ENCODE measurements around the gene CBLB.

The CBLB gene

GRCh38 chr3:105691633-105692032 is 177.2 kb downstream of the CBLB start:
- no peak for DNase-seq (ENCODE audit: low read depth in 2 of 2)

- DNase-seq (ENCODE audit: low read depth in 2 of 2): no peak
Observed at GRCh38 chr3:105691053-105691452, 177.8 kb downstream of the CBLB start.

GRCh38 chr3:105688821-105689220 is 180.0 kb downstream of the CBLB start:
- no peak for DNase-seq (ENCODE audit: low read depth in 2 of 2)

- no peak for DNase-seq (ENCODE audit: low read depth in 2 of 2)
Observed at GRCh38 chr3:105686278-105686897, 182.4 kb downstream of the CBLB start.

- DNase-seq (ENCODE audit: low read depth in 2 of 2): no peak
Observed at GRCh38 chr3:105679951-105680350, 188.9 kb downstream of the CBLB start.

- DNase-seq (ENCODE audit: low read depth in 2 of 2): no peak
Observed at GRCh38 chr3:105678017-105678416, 190.8 kb downstream of the CBLB start.

- DNase-seq (ENCODE audit: low read depth in 2 of 2): peak in 1 of 2 donors; percentile 33
Observed at GRCh38 chr3:105676621-105677300, 192.1 kb downstream of the CBLB start.

GRCh38 chr3:105674437-105675065 is 194.3 kb downstream of the CBLB start:
- no peak for DNase-seq (ENCODE audit: low read depth in 2 of 2)

GRCh38 chr3:105672996-105673395 is 195.8 kb downstream of the CBLB start:
- DNase-seq (ENCODE audit: low read depth in 2 of 2): no peak

- DNase-seq (ENCODE audit: low read depth in 2 of 2): no peak
Observed at GRCh38 chr3:105662306-105662705, 206.5 kb downstream of the CBLB start.

GRCh38 chr3:105661461-105661860 is 207.4 kb downstream of the CBLB start:
- DNase-seq (ENCODE audit: low read depth in 2 of 2): no peak

GRCh38 chr3:105656651-105657504 is 211.9 kb downstream of the CBLB start:
- no peak for DNase-seq (ENCODE audit: low read depth in 2 of 2)

GRCh38 chr3:105653868-105654267 is 214.9 kb downstream of the CBLB start:
- no peak for DNase-seq (ENCODE audit: low read depth in 2 of 2)

- no peak for DNase-seq (ENCODE audit: low read depth in 2 of 2)
Observed at GRCh38 chr3:105653166-105653565, 215.6 kb downstream of the CBLB start.

GRCh38 chr3:105649480-105649879 is 219.3 kb downstream of the CBLB start:
- no peak for DNase-seq (ENCODE audit: low read depth in 2 of 2)

- DNase-seq (ENCODE audit: low read depth in 2 of 2): no peak
Observed at GRCh38 chr3:105647047-105647446, 221.8 kb downstream of the CBLB start.

- no peak for DNase-seq (ENCODE audit: low read depth in 2 of 2)
Observed at GRCh38 chr3:105639131-105639530, 229.7 kb downstream of the CBLB start.

- DNase-seq (ENCODE audit: low read depth in 2 of 2): no peak
Observed at GRCh38 chr3:105634708-105635107, 234.1 kb downstream of the CBLB start.

- no peak for DNase-seq (ENCODE audit: low read depth in 2 of 2)
Observed at GRCh38 chr3:105629718-105630117, 239.1 kb downstream of the CBLB start.

- DNase-seq (ENCODE audit: low read depth in 2 of 2): no peak
Observed at GRCh38 chr3:105626739-105627138, 242.1 kb downstream of the CBLB start.

- DNase-seq (ENCODE audit: low read depth in 2 of 2): no peak
Observed at GRCh38 chr3:105622169-105622568, 246.6 kb downstream of the CBLB start.

- no peak for DNase-seq (ENCODE audit: low read depth in 2 of 2)
Observed at GRCh38 chr3:105620236-105620635, 248.6 kb downstream of the CBLB start.

Data from stimulated activated CD8-positive, alpha-beta memory T cell treated with anti-CD3 and anti-CD28 coated beads, Interleukin-2, amount 100 ng/mL, for 48 hours (primary cell).